D721Med (cell line): ENCODE measurements around the gene CD14.
"Not testable (repeated sequence)": the region's sequence is repeated elsewhere in the genome, so short reads cannot be mapped to it uniquely, and the experiment has no call there.

Experiments
- DNase-seq: peaks from one replicate; pipeline ENCODE4 v3.0.0; 2011; ENCODE audit warnings: low spot score; ENCODE audit not compliant: insufficient read length
- FAIRE-seq: peaks from 2 replicates; lab custom pipeline; 2011; peaks lifted over from hg19 to GRCh38; lab: Jason Lieb, UNC
- TF ChIP-seq, protein P1 (sequence below): IDR thresholded peaks from 2 replicates; pipeline ENCODE4 v1.5.1; 2012; ENCODE audit warnings: mild to moderate bottlenecking, control low read depth; ENCODE audit not compliant: insufficient read depth; ENCODE audit errors: missing control alignments

Gene CD14

DNA sequence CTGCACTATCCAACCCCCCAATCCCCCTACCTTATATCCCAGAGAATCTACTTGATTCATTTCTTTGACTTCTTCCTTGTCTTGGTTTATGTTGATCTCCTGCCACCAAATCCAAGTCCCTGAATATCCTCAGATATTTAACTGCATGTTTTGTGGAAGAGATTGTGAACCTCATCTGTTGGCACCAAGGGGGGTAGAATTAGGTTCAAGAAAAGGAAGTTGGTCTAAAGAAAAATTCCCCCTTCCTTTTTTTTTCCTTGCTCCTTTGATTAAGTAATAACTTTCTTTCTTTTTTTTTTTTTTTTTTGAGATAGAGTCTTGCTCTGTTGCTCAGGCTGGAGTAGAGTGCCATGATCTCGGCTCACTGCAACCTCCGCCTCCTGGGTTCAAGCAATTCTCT is 526 bp upstream of the CD14 start:
- FAIRE-seq (no peak), DNase-seq (no peak)
- TF ChIP-seq, protein P1, sequence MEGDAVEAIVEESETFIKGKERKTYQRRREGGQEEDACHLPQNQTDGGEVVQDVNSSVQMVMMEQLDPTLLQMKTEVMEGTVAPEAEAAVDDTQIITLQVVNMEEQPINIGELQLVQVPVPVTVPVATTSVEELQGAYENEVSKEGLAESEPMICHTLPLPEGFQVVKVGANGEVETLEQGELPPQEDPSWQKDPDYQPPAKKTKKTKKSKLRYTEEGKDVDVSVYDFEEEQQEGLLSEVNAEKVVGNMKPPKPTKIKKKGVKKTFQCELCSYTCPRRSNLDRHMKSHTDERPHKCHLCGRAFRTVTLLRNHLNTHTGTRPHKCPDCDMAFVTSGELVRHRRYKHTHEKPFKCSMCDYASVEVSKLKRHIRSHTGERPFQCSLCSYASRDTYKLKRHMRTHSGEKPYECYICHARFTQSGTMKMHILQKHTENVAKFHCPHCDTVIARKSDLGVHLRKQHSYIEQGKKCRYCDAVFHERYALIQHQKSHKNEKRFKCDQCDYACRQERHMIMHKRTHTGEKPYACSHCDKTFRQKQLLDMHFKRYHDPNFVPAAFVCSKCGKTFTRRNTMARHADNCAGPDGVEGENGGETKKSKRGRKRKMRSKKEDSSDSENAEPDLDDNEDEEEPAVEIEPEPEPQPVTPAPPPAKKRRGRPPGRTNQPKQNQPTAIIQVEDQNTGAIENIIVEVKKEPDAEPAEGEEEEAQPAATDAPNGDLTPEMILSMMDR = no peak

DNA sequence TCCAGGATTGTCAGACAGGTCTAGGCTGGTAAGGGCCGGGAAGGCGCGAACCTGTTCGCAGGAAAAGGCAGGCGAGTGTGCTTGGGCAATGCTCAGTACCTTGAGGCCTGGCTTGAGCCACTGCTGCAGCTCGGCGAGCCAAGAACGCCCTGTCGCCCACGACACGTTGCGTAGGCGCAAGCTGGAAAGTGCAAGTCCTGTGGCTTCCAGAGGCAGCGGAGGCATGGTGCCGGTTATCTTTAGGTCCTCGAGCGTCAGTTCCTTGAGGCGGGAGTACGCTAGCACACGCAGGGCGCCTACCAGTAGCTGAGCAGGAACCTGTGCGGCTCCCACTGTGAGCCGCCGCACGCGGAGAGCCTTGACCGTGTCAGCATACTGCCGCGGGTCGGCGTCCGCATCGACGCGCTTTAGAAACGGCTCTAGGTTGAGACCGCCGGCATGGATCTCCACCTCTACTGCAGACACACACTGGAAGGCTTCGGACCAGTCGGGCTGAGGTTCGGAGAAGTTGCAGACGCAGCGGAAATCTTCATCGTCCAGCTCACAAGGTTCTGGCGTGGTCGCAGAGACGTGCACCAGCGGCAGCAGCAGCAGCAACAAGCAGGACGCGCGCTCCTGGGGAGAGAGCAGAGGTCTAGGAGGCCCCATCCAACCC is 482 bp downstream of the CD14 start:
- DNase-seq = no peak
- FAIRE-seq = no peak
- TF ChIP-seq, protein P1 = no peak

DNA sequence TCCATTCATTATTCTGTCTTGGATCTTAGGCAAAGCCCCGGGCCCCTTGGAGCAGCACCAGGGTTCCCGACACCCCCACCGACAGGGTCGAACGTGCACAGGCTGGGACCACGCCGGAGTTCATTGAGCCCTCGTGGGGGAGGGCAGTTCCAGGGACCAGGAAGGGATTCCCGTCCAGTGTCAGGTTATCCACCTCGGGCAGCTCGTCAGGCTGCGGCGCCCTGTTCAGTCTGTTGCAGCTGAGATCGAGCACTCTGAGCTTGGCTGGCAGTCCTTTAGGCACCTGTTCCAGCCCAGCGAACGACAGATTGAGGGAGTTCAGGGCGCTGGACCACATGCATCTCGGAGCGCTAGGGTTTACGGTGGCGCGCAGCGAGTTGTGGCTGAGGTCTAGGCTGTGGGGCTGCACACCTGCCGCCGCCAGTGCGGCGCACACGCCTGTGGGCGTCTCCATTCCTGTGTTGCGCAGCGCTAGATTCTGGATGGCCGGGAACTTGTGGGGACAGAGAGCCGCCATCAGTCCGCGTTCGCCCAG is 1.1 kb downstream of the CD14 start:
- FAIRE-seq (no peak), DNase-seq (no peak)
- TF ChIP-seq, protein P1 = no peak

DNA sequence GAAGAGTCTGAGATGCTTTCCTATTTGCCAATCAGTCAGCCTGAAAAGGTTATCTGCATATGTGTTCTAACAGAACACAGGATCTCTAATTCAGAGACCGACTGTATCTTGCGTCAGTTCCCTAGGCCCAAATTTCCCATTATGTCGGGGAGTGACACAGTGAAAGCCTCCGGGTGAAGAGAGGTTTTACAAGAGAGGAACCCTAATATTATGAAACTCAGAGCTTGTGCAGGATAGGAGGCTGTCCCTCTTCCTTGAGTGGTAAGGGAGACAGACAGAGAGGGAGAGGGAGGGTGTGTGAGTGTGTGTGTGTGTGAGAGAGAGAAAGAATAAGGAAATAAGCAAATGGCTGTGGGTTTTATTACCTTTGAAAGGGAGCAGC is 1.9 kb downstream of the CD14 start:
- no peak for FAIRE-seq
- DNase-seq = no peak
- TF ChIP-seq, protein P1 = no peak

DNA sequence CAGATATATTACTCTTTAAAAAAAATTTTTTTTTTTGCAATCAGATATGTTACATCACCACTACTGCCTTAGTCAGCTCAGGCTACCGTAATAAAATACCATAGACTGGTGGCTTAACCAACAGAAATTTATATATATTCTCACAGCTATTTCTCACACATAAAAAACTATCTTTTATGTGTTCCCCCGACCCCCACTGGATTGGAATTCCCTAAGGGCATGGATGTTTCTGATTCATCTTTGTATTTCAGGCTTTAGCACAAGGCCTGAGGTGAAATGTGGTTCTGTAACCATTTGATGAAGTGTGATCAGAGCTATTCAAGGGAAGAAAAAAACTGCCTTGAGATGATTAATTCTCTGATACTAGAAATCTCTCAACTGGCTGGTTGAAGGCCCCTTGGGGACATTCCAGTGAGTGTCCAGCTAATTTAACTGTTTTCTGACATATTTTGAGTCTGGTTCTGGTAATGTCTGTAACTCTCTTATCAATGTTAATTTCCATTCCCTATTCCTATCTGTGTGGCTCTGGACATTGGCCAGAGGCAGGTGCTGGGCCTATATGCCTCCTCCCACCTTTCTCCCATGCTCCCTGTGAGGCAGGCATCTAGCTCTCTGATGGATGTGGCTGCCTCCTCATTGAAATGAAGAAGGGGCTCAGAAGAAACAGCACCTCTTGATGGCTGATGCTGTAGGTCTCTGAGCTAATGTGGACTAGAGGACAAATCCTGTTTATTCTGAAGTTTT is 2.5 kb downstream of the CD14 start:
- no peak for FAIRE-seq
- TF ChIP-seq, protein P1 = no peak
- no peak for DNase-seq

DNA sequence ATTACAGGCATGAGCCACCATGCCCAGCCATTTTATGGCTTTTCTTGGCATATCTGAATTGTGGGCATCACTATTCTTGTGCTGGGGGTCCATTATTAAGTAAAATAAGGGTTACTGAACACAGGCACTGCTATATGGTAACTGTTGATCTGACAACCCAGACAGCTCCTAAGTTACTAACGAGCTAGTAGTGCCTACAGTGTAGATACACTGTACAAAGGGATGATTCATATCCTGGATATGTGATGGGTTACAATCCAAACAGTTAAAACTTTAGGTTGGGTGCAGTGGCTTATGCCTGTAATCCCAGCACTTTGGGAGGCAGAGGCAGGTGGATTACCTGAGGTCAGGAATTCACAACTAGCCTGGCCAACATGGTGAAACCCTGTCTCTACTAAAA is 4.3 kb downstream of the CD14 start:
- TF ChIP-seq, protein P1 = no peak
- FAIRE-seq = no peak
- no peak for DNase-seq

DNA sequence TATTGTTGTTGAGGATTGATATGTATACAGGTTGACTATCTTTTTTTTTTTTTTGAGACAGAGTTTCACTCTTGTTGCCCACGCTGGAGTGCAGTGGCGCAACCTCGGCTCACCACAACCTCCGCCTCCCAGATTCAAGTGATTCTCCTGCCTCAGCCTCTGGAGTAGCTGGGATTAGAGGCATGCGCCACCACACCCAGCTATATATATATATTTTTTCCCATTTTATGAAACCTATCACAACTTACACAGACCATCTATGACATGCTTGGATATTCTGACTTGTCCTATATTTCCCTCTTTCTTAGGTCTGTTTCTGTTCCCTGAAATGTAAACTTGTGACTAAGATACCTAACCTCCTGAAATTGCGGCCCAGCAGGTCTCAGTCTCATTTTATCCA is 5.0 kb downstream of the CD14 start:
- no peak for FAIRE-seq
- DNase-seq = no peak
- TF ChIP-seq, protein P1 = no peak

DNA sequence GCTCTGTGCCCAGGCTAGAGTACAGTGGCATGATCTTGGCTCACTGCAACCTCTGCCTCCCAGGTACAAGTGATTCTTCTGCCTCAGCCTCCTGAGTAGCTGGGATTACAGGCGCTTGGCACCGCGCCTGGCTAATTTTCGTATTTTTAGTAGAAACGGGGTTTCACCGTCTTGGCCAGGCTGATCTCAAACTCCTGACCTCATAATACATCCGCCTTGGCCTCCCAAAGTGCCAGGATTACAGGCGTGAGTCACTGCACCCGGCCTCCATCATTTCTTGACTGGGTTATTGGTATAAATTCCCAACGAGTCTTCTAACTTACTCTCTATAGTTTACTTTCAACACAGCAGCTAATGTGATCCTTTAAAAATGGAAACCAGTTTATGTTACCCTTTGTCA is 8.1 kb downstream of the CD14 start:
- FAIRE-seq = not testable (repeated sequence)

DNA sequence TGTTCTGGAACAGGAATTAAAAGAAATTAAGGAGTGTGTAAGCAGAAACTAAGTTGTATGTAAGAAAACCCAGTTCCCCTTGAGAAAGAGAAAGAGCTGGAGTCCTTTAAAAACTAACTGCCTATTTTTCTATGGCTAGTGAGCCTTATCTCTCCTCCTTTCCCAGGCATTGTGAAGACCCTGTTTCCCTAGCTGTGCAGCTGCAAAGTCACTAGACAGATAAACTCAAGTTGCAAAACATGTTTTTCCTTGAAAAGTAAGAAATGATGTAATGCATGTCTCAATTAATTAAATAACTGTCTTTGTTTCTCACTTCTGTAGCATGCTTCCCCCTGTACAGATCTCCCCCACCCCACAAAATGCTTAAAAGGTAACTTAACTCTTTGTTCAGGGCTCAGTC is 9.9 kb downstream of the CD14 start:
- FAIRE-seq, DNase-seq: not testable (repeated sequence)

More for the DNA sequence above, 8.1 kb downstream of the CD14 start:
- not testable (repeated sequence) for DNase-seq
